ENCODE results near the gene MACF1. TPM values are rescaled to one million over a fixed set of nuclear protein-coding genes. Genes with fewer than 3 reads are reported as not detected.
A peak's percentile ranks its signal among the peaks of the same experiment; 100 is the strongest.

Gene MACF1
- total RNA-seq, 1 experiment from 2014 or later = 190 TPM

DNA sequence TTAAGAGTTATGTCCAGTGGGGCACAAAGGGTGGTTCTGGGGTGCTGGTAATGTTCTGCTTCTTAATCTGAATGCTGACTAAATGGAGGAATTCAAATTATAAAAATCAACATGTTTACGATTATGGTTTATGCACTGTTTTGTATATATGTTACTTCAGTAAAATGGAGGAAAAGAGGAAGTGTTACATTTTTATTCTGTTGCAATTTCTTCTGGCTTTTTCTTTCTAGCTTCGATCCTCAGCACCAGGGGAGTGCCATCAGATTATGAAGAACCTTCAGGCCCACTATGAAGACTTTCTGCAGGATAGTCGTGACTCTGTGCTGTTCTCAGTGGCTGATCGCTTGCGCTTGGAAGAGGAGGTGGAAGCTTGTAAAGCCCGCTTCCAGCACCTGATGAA is 105.5 kb downstream of the MACF1 start:
- H2BK20ac ChIP-seq (ENCODE audit: low read depth, low read length, poor library complexity, severe bottlenecking) = no peak overlapping the region
- H4K5ac ChIP-seq (ENCODE audit: insufficient read length, low read depth, low read length) = no peak overlapping the region
- no peaks in the 10 kb centered on the region for H3K27me3 ChIP-seq (ENCODE audit: insufficient read depth, low read length)
- H2BK120ac ChIP-seq (ENCODE audit: low read depth, low read length, poor library complexity, severe bottlenecking) = no peak overlapping the region
- H3K4me3 Mint-ChIP-seq = no peak overlapping the region
- no peak overlapping the region for H3K14ac ChIP-seq (ENCODE audit: insufficient read depth, low read length)
- DNase-seq = no peak
- H3K18ac ChIP-seq (ENCODE audit: insufficient read length, low read depth, low read length) = no peak overlapping the region
- no peak overlapping the region for H3K56ac ChIP-seq (ENCODE audit: insufficient read length, low read depth, low read length)
- no peak overlapping the region for H3K9ac ChIP-seq (ENCODE audit: extremely low read depth, insufficient read length, low read length)
- no peaks in the 10 kb centered on the region for H3K9me3 ChIP-seq (ENCODE audit: control insufficient read depth, low read depth, low read length)
- no peak overlapping the region for H4K8ac ChIP-seq (replicated peaks; ENCODE audit: insufficient read length, low read depth, low read length)
- TF ChIP-seq, protein P1, sequence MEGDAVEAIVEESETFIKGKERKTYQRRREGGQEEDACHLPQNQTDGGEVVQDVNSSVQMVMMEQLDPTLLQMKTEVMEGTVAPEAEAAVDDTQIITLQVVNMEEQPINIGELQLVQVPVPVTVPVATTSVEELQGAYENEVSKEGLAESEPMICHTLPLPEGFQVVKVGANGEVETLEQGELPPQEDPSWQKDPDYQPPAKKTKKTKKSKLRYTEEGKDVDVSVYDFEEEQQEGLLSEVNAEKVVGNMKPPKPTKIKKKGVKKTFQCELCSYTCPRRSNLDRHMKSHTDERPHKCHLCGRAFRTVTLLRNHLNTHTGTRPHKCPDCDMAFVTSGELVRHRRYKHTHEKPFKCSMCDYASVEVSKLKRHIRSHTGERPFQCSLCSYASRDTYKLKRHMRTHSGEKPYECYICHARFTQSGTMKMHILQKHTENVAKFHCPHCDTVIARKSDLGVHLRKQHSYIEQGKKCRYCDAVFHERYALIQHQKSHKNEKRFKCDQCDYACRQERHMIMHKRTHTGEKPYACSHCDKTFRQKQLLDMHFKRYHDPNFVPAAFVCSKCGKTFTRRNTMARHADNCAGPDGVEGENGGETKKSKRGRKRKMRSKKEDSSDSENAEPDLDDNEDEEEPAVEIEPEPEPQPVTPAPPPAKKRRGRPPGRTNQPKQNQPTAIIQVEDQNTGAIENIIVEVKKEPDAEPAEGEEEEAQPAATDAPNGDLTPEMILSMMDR (conservative IDR thresholded peaks at IDR 0.05) = no peak
- H4K91ac ChIP-seq (ENCODE audit: insufficient read length, low read depth, low read length) = no peak overlapping the region
- no peaks in the 10 kb centered on the region for H3K23me2 ChIP-seq (ENCODE audit: insufficient read length, low read depth, low read length, poor library complexity, severe bottlenecking)
- H3K79me1 ChIP-seq (ENCODE audit: insufficient read depth, low read depth, low read length, poor library complexity, severe bottlenecking) = no peaks in the 10 kb centered on the region
- H3K27ac Mint-ChIP-seq = peak overlapping the region in 1 of 3 experiments; percentile 36; a peak in 2 of 7 replicates
- H4K20me1 ChIP-seq (ENCODE audit: control insufficient read depth, insufficient read depth, insufficient read length) = no peaks in the 10 kb centered on the region
- H3K79me2 ChIP-seq (ENCODE audit: insufficient read depth, low read length) = no peaks in the 10 kb centered on the region; the same call in 1 of the 2 replicates
- H2BK12ac ChIP-seq (ENCODE audit: insufficient read length, low read depth, low read length) = no peak overlapping the region
- H2AFZ ChIP-seq (ENCODE audit: low read length) = no peak overlapping the region
- H3K4me1 ChIP-seq (ENCODE audit: insufficient read depth, low read length) = no peaks in the 10 kb centered on the region
- H3K9me3 Mint-ChIP-seq = no peaks in the 10 kb centered on the region
- 0 out of 4 replicates have a peak, but pooled peaks cover 0 to 3% of the 10 kb centered on the region in 2 experiments for H3K4me1 Mint-ChIP-seq
- no peak overlapping the region for H3K23ac ChIP-seq (ENCODE audit: insufficient read length, low read depth, low read length)
- no peak overlapping the region for H3K4me2 ChIP-seq (ENCODE audit: insufficient read depth, insufficient read length, low read length)
- no peaks in the 10 kb centered on the region for H3K27me3 Mint-ChIP-seq (ENCODE audit: low read depth)
- no peak overlapping the region for H2AK5ac ChIP-seq (ENCODE audit: insufficient read length, low read length)
- H2BK5ac ChIP-seq (ENCODE audit: insufficient read length, low read length) = no peak overlapping the region
- no peak overlapping the region for H2BK15ac ChIP-seq (ENCODE audit: low read depth, low read length)
- WGBS (ENCODE audit: extremely low coverage, insufficient read length, low lambda C conversion rate) = no CpG with 5 or more reads among the region's 6 CpGs
- H3K4ac ChIP-seq (ENCODE audit: low read depth, low read length) = no peak overlapping the region
- H3K36me3 Mint-ChIP-seq (ENCODE audit: insufficient read depth in 1 of 3, low read depth in 3 of 3) = peaks cover 12 to 55% (median 48%) of the 10 kb centered on the region in 3 experiments; a peak in 6 of 7 replicates
- H3T11ph ChIP-seq (ENCODE audit: low read length) = no peak overlapping the region
- H3K27ac ChIP-seq (ENCODE audit: insufficient read length, low read depth, low read length) = no peak overlapping the region
